ENCODE measurements around the gene NOP9. TPM values are rescaled to one million over a fixed set of nuclear protein-coding genes. Genes with fewer than 3 reads are reported as not detected.

Gene NOP9, protein sequence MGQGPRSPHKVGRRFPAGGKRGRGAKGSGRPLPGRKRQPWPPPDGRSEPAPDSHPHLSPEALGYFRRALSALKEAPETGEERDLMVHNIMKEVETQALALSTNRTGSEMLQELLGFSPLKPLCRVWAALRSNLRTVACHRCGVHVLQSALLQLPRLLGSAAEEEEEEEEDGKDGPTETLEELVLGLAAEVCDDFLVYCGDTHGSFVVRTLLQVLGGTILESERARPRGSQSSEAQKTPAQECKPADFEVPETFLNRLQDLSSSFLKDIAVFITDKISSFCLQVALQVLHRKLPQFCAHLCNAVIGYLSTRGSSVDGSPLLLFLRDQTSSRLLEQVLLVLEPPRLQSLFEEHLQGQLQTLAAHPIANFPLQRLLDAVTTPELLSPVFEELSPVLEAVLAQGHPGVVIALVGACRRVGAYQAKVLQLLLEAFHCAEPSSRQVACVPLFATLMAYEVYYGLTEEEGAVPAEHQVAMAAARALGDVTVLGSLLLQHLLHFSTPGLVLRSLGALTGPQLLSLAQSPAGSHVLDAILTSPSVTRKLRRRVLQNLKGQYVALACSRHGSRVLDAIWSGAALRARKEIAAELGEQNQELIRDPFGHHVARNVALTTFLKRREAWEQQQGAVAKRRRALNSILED
- total RNA-seq: 19.3 and 25.6 TPM in 2 replicates

DNA sequence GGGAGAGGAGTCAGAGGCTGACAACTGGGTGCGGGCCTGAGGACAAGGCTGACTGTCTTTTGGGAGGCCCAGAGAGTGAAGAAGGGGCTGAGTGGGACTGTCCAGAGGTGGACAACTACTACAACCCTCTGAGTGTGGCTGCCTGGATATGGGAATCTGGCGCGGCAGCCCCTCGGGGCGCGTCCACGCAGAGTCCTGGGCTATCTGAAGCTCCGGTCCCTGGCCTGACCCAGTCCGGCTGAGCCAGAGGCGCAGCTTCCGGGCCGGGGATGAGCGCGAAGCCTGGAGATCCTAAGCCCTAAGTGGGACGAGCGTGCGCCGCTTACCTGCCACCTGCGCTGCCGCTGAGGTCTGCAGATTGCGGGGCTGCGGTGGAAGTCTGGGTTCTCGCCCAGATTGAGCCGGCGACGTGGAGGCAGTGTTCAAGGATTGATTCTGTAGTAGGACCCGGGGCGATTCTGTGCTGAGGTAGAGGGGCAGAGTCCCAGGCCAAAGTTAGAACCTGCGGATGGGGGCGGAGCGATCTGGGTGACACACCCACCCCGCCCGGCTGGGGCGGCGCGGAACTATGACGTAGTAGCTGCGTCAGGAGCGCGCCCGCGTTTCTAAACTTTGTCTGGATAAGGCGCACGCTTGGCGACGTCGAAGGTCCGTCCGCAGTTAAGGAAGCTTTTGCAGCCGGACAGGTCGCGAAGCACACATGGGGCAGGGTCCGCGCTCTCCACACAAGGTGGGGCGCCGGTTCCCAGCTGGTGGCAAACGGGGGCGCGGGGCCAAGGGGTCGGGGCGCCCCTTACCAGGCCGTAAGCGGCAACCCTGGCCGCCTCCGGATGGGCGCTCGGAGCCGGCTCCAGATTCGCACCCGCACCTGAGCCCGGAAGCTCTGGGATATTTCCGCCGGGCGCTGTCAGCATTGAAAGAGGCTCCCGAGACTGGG is at the start of gene NOP9, which contains the start of gene DHRS1:
Gene NOP9 (plus strand): TSS at position 596 of the 937 bp plus-strand sequence. CDS start 105 bp downstream, at position 701.
Gene DHRS1 (minus strand): TSS at position 526 of the 937 bp plus-strand sequence. CDS start 674 bp downstream, outside the sequence.
- DNase-seq (ENCODE audit: extremely low read depth, low read depth, low spot score): no peak

DNA sequence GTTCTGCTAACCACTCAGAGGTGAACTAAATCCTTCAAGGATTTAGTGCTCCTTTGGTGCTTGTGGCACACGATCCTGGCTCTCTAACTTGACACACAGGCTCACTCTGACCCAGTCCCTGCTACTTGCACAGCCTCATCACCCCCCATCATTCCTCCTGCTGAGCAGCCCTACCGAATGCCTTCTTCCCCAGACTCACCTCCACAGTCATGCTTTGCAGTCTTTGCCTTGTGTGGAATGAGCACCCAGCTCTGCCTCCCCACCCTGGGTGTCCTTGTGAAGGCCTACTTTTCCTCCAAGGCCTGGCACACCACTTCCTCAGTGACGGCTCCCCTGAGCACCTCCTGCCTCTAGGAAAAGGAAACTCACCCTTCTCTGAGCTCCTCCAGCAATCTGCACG is 49.3 kb upstream of the NOP9 start:
- DNase-seq (ENCODE audit: extremely low read depth, low read depth, low spot score): no peak

DNA sequence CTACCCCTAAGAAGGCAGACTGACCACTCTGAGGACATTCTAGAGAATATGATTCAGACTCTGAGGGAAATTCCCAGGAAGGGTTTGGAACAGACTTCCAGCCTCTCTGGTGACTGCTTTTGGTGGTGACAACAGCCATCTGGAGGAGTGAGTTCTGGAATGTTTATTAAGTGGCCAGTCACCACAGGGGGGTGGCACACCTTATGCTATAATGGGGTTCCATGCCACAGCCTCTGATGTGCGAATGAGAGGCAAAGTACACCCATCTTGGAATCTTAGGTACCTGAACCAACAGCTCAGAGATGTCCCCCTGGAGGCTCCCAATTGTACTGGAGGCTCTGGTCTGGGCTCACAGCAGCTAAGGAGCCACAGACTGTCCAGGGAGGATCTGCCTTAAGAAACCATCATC is 47.8 kb upstream of the NOP9 start:
- DNase-seq (ENCODE audit: extremely low read depth, low read depth, low spot score): no peak

DNA sequence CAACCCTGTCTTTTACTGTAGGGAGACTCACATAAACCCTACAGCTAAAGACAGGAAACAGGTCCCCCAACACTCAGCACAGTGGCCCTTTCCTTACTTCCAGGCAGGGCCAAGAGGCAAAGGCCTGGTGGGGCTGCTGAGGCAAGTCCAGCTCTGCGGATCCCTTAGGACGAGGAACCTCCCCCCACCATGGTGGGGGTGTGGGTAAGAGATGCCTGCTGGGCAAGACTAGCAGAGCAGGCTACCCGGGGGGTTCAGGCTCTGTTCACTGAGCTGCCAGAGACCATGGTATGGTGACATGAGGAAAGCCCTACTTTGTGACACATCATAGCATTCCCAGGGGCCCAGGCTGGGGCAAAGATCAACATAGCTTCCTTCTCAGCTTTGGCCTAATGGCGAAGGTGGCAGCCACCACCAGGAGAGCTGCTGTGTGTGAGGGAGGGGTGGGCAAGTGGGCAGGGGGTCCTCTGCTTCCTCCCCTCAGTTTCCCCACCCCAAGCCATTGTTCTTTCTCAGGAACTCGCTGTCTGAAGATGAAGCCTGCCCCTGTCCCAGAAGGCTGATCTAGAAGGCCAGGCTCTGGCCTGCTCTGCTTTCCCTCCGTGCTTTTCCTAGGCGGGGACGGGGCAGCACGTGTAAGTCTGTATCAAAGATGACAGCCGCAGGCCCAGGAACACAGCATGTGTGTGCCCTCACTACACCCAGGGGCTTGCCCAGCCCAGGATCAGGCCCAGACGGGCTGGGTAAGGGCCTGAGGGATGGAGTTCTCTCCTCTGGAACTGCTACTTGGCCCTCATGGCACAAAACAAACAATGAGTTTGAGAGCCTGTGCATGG is 47.1 kb upstream of the NOP9 start:
- no peak for DNase-seq (ENCODE audit: extremely low read depth, low read depth, low spot score)

DNA sequence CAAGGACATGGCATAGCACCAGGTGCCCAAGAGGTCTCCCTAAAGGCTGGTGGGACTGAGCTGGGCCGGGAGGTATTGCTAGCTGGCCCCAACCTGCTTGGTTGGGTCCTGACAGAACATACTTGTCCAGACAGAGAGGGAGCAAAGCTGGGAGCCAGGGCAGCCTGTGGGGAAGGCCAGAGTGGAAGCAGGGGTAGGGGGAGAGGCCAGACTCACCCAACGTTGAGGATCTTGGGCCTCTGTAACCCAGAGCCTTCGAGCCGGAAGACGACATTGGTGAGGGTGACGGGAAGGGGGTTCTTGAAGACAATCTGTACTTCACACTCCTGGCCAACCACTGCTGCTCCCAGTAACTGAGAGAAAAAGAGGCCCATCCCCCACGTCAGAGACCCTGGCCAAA is 45.7 kb upstream of the NOP9 start:
- no peak for DNase-seq (ENCODE audit: extremely low read depth, low read depth, low spot score)

DNA sequence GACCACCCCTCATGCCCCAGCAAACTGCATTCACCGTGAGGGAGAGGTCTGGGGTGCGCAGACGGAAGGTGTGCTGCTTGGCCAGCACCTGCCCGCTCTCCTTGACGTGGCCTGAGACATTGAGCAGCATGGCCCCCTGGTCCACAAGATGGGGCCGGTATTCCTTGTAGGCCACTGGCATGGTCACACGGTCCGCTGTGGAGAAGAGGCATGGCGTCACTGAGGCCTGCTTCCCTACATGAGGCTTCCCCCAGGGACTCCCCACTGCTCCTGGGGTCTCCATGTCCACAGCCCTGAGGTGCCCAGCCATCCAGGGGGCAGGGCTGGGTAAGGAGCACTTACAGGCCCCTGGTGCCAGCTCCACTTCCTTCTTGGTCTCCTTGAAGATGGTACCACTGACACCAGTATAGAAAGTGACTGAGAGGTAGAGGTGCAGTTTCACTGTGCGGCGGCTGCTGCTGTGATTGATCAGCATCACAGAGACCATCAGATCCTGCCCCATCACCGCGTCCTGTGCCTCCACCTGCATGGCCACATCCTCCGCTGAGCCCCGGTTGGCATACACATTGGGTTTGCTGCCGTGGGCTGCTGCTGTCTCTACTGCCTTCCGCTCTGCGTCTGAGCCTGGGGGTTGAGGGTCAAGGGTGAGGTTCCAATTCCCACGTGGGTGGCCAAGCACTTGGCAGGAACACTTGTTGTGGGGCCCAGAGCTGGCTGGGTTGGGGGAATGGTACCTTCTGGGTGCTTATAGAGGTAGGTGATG is 44.8 kb upstream of the NOP9 start:
- no peak for DNase-seq (ENCODE audit: extremely low read depth, low read depth, low spot score)

DNA sequence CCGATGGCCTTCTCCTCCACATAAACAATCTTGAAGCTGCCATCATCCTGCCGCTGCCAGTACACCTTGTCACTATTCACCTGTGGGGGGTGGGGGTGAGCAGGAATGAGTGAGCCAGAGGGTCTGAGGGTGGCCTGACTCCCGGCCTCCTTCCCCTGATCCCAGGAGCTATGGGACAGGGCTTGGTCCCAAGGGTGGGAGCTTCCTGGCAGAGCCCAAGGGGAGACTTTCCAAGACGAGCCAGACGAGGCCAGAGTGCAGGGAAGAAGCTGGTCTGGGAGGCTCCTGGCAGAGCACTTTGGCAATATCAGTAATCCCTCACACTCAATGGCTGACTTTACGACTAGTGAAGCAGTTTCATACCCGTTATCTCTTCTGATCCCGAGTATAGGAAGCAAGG is 44.2 kb upstream of the NOP9 start:
- no peak for DNase-seq (ENCODE audit: extremely low read depth, low read depth, low spot score)

DNA sequence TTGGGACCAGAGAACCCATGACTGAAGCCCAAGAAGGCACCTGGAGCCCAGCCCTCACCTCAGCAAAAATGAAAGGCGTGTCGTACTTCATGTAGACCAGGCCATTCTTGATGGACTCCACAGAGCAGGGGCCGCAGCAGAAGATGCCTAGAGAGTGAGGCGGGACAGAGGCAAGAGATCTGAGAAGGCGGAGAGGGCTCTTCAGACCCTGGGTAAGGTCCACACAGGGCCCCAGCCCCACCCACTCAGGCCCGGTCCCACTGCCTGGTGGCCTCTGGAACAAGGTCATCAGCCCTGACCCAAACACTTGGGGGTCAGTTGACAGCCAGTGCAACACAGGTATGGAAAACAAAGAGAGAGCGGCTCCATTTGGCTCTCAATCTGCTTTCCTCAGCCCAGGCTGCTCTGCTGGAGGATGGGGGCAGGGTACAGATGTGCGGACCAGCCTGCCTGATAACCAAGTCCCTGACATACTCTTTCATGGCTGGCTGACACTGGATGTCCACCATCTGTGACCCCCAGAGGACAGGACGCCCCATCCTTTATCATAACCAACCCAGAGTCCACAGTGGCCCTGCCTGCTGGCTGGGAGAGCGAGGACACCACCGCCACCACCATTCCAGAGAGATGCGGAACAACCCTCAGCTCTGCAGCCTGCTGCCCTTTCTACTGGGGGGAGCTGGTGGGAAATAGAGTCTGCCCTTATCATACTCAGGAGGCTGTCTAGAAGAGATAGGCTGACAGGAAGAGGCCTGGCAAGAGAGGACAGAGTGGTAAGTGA is 43.5 kb upstream of the NOP9 start:
- DNase-seq (ENCODE audit: extremely low read depth, low read depth, low spot score): no peak

DNA sequence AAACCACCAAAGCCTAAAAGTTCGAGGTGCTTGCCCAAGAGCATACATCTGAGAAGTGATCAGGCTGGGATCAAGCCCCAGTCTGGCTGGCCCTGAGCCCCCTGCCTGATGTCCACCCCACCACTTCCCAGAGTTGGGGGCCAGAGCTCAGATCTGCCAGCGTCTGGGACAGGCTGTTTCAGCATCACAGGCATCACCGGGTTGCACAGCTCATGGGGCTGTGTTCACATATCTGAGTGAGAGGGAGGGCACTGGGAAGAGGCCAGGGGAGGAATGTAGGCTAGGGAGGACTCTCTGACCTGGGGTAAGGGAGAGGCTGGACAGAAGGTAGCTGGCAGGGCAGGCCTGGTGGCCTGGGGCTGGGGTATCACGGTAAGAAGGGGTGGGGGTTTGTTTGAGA is 42.7 kb upstream of the NOP9 start:
- DNase-seq (ENCODE audit: extremely low read depth, low read depth, low spot score): no peak

DNA sequence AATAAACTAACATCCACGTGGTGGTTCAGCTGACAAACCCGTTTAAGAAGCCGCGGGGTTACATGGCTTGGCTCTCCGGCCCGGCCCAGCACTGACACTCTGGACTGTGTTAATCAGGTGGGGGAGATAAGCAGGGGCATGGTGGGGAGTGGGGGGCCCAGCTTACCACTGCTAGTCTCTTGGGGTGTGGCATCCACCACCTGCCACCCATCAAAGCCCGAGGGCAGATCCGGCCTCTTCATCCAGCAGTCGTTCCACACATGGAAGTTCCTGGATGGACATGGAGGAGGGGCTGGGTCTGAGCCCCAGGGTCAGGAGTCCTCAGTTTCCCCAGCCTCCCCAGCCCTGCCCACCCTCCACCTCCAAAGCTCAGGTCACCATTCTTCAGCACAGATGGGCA is 41.5 kb upstream of the NOP9 start:
- DNase-seq (ENCODE audit: extremely low read depth, low read depth, low spot score): no peak

DNA sequence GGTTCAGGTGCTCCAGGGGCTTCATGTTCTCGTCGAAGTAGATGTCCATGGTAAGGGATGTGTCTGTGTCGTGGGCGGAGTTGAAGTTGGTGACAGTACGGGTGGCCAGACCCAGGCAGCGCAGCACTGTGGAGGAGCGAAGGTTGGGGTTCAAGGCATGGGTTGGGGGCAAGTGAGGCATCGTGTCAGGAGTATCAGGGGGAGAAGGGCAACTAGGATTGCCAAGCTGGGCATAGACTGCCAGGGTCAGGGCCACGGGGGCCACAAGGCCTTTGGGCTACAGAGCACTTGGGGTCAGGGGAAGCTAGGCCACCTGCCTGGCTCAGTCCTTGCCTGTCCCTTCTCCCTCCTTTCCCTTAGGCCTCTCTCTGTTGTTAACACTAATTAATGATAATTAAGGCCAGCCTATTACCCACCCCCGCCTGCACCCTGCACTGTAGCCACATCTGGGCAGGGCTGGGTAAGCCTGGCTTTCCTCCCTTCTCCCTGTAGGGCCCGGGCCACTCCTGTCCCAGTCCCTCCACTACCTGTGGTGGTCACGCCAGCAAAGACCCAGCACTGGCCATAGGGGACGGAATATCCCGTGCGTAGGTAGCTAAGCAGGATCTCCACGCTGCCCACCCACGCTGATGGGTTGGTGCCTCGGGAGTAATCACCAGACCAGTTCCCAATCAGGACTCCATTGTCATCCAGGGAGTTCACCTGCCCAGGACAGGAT is 40.9 kb upstream of the NOP9 start:
- DNase-seq (ENCODE audit: extremely low read depth, low read depth, low spot score): no peak

DNA sequence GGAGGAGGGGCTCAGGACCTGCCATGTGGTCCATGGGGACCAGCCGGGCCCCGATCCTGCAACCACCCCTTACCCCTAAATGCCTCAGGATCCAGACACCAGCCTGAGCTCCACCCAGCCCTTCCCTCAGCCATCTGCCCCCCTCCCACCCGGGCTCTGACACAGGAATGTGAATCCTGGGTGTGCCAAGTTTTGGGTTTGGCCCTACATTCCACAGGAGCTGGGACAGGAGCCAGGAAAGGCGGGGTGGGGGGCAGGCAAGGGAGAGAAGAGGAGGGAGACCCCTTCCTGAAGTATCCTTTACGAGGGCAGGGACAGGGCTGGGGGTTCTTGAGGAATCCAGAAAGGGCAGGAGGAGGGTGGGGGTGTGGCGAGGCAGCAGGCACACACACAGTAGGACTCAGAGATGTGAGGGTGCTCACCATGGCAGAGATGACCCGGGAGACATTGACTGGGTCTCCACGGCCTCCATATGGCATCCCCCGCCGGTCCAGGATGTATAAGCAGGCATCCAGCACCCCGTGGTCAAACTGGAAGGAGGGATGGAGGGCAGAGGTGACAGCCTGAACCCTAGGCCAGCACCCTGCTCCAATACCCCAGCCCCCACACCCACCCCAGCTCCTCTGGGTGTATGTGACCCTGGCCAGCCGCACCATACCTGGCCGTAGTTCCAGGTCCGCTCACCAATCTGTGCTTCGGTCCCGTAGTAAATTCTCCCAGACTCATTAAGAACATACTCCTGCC is 40.2 kb upstream of the NOP9 start:
- no peak for DNase-seq (ENCODE audit: extremely low read depth, low read depth, low spot score)

DNA sequence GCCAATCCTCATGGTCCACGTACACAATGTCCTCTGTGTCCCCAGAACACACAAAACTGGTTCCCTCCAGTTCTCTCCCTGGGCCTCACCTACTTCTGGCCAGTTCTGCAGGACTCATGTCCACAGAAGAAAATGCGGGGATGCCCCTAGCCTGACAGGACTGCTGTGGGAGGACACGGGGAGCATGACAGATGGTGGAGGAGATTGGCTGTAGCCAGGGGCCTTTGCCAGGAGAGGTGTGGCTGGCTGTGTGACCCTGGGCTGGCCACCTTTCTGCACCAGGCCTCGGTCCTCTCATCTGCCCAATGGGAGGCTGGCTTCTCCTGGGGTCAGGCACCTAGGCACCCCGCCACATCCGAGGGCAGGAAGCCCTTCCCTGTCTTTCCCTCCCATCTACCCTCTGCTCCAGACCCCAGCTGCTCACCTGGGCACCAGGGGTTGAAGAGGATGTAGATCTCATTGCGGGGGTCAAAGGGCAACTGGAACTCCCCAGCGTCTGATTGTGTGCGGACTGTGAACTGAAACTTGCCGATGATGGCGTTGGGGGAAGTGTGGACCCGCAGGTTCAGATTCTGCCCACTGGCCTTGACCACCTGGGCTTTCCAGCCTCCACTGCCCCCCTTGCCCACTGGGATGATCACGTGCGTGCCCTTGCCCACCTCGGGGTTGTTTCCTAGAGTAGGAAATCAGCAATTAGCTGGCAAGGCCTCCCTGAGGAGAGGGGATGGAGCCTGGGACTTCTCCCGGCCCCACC is 39.4 kb upstream of the NOP9 start:
- no peak for DNase-seq (ENCODE audit: extremely low read depth, low read depth, low spot score)

DNA sequence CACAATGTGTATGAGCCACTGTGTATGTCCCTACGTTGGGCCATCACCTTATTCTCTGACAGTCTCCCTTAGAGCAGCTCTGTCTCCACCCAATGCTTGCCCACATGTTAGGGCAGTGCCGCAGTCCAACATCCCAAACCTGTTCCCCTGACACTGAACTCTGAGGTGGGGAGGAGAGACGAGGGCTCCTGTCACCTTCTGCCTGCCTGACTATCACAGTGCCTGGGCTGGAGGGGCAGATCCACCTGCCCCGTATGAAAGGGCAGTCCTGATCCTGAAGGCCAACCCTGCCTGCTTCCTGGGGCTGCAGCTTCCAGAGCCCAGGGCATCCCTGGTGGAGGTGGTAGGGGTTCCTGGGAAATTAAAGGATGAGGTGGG is 38.9 kb upstream of the NOP9 start:
- no peak for DNase-seq (ENCODE audit: extremely low read depth, low read depth, low spot score)

DNA sequence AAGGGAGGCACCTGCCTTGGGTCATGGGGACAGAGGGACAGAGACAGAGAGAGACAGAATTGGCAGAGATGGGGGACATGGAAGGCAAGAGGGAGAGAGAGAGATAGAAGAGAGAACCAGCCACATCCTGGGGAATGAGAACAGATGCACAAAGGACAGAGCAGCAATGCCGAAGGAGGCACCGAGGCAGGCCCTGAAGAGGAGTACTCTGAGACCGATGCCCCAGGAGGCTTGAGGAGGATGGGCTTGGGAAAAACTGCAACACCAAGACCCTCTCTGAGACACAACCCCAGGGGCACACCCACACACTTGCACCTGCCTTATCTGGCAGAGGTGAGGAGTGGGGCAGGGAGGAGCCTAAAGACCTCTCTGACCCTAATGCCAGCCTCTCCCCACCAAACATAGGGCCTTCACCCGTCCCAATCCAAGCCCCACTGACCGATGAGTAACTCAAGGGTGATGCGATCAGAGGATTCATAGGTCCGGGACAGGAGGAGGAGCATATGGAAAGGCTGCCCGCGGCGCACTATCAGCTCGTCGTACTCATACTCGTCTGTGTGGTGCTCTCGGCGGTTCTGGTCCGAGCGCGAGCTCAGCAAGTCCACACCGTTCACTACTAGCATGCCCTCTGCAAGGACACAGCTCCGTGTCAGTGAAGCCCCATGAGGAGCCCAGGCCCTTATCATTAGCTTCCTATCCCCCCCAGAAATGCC is 38.2 kb upstream of the NOP9 start:
- no peak for DNase-seq (ENCODE audit: extremely low read depth, low read depth, low spot score)

DNA sequence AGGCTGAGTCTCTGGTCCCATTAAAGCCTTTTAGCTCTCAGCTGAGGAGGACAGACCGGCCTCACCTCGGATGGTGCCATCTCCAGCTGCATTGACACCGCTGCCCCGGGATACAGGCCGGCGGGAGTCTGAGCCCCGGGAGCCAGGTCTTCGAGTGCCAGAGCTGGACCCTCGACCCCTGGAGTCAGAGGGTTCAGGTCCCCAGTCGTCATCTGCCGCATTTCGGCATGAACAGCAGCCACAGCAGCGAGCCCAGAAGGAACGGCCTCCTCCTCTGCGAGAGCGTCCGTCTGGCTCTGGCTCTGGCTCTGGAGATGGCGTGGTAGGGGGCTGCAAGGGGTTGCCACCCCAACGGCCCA is 37.7 kb upstream of the NOP9 start:
- DNase-seq (ENCODE audit: extremely low read depth, low read depth, low spot score): no peak
